Measurements from ENCODE around the gene TIPIN. TPM values are rescaled to one million over a fixed set of nuclear protein-coding genes. Genes with fewer than 3 reads are reported as not detected.
A peak's percentile ranks its signal among the peaks of the same experiment; 100 is the strongest.

TIPIN gene
- polyA plus RNA-seq (2012; ENCODE audit: insufficient read length, low read depth): 22.8 TPM

GRCh38 chr15:66356359-66357236 lies at the start of gene TIPIN:
TSS of gene TIPIN (minus strand) at chr15:66356685. CDS start at chr15:66352947, 3,738 bp downstream.
- peak; percentile 78 for TF ChIP-seq FOXP2 (optimal IDR thresholded peaks at IDR 0.05; ENCODE audit: borderline replicate concordance, extremely low read depth, extremely low read length, insufficient read depth)
- TF ChIP-seq POLR2AphosphoS5 (IDR thresholded peaks at IDR 0.05; ENCODE audit: low read depth, low read length): peak; percentile 97
- TF ChIP-seq TAF1 (IDR thresholded peaks at IDR 0.05; ENCODE audit: borderline replicate concordance, insufficient read depth, low read length): peak; percentile 85; the same call in 1 of the 2 replicates
- TF ChIP-seq REST (IDR thresholded peaks at IDR 0.05; ENCODE audit: insufficient read depth in 1 of 2, low read depth in 2 of 2, low read length in 2 of 2): peak in 1 of 2 experiments; percentile 7; a peak in 1 of 4 replicates
- peak; percentile 78; the same call in 1 of the 2 replicates for TF ChIP-seq SIN3A (IDR thresholded peaks at IDR 0.05; ENCODE audit: borderline replicate concordance, insufficient read depth, low read length)

- TF ChIP-seq SIN3A (IDR thresholded peaks at IDR 0.05; ENCODE audit: borderline replicate concordance, insufficient read depth, low read length) (no peak), TAF1 (IDR thresholded peaks at IDR 0.05; ENCODE audit: borderline replicate concordance, insufficient read depth, low read length) (no peak), FOXP2 (optimal IDR thresholded peaks at IDR 0.05; ENCODE audit: borderline replicate concordance, extremely low read depth, extremely low read length, insufficient read depth) (no peak), POLR2AphosphoS5 (IDR thresholded peaks at IDR 0.05; ENCODE audit: low read depth, low read length) (no peak), REST (IDR thresholded peaks at IDR 0.05; ENCODE audit: insufficient read depth in 1 of 2, low read depth in 2 of 2, low read length in 2 of 2) (no peak)
Observed at GRCh38 chr15:66405615-66406014, 49.1 kb upstream of the TIPIN start.

- no peak for TF ChIP-seq TAF1 (IDR thresholded peaks at IDR 0.05; ENCODE audit: borderline replicate concordance, insufficient read depth, low read length)
- no peak for TF ChIP-seq SIN3A (IDR thresholded peaks at IDR 0.05; ENCODE audit: borderline replicate concordance, insufficient read depth, low read length)
- no peak for TF ChIP-seq FOXP2 (optimal IDR thresholded peaks at IDR 0.05; ENCODE audit: borderline replicate concordance, extremely low read depth, extremely low read length, insufficient read depth)
- TF ChIP-seq REST (IDR thresholded peaks at IDR 0.05; ENCODE audit: insufficient read depth in 1 of 2, low read depth in 2 of 2, low read length in 2 of 2): no peak
- no peak for TF ChIP-seq POLR2AphosphoS5 (IDR thresholded peaks at IDR 0.05; ENCODE audit: low read depth, low read length)
Observed at GRCh38 chr15:66405007-66405406, 48.5 kb upstream of the TIPIN start.

GRCh38 chr15:66404532-66404931 lies 48.0 kb upstream of the TIPIN start:
- TF ChIP-seq REST (IDR thresholded peaks at IDR 0.05; ENCODE audit: insufficient read depth in 1 of 2, low read depth in 2 of 2, low read length in 2 of 2) (no peak), TAF1 (IDR thresholded peaks at IDR 0.05; ENCODE audit: borderline replicate concordance, insufficient read depth, low read length) (no peak), FOXP2 (optimal IDR thresholded peaks at IDR 0.05; ENCODE audit: borderline replicate concordance, extremely low read depth, extremely low read length, insufficient read depth) (no peak), POLR2AphosphoS5 (IDR thresholded peaks at IDR 0.05; ENCODE audit: low read depth, low read length) (no peak), SIN3A (IDR thresholded peaks at IDR 0.05; ENCODE audit: borderline replicate concordance, insufficient read depth, low read length) (no peak)

All from PFSK-1 (cell line).